IMR-90 (cell line): ENCODE measurements around the gene BTBD2. TPM values are rescaled to one million over a fixed set of nuclear protein-coding genes. Genes with fewer than 3 reads are reported as not detected.

Experiments
- ATAC-seq: fragments of 200-7000 bp; cut with Tn5 transposase; 2 replicates; pipeline ENCODE4 v1.9.1; 2020; ENCODE audit warnings: low read depth, mild to moderate bottlenecking, moderate library complexity
- BruUV-seq: library from RNA; stranded (reverse); fragments of 400-500 nt; replicated peaks from 2 replicates; lab custom pipeline; 2021; lab: Mats Ljungman, UMichigan
- CTCF ChIA-PET: fragments of 300-600 bp; formaldehyde crosslinking; extraction: SDS; loops from one replicate; lab custom pipeline; 2021; ENCODE audit warnings: antibody characterized with exemption; lab: Yijun Ruan, JAX
- POLR2A ChIA-PET: fragments of 300-600 bp; sonication (Branson Sonifier 250); formaldehyde crosslinking; loops from one replicate; lab custom pipeline; 2022; ENCODE audit warnings: antibody characterized with exemption; ENCODE audit not compliant: unreplicated experiment; lab: Charles Lee
- DNase-seq: peaks from one replicate; pipeline ENCODE4 v3.0.0; 2013
- H2AFZ ChIP-seq: replicated peaks from 2 replicates; pipeline ENCODE3; 2013; ENCODE audit warnings: low read length, mild to moderate bottlenecking; ENCODE audit not compliant: poor library complexity
- H2AK5ac ChIP-seq: 2 replicates; pipeline ENCODE4 v1.6.1; 2013; ENCODE audit warnings: low read depth, low read length, inconsistent platforms
- H2AK9ac ChIP-seq: replicated peaks from 2 replicates; pipeline ENCODE3; 2013; ENCODE audit warnings: mild to moderate bottlenecking, low read depth, low read length, moderate library complexity; ENCODE audit not compliant: poor library complexity
- H2BK120ac ChIP-seq: 2 replicates; pipeline ENCODE4 v1.6.1; 2013; ENCODE audit warnings: low read depth, low read length, inconsistent platforms
- H2BK15ac ChIP-seq: 3 replicates; pipeline ENCODE4 v1.6.1; 2013; ENCODE audit warnings: low read depth, low read length, inconsistent platforms
- H2BK20ac ChIP-seq: 2 replicates; pipeline ENCODE4 v1.6.1; 2013; ENCODE audit warnings: low read depth, mild to moderate bottlenecking, inconsistent platforms, low read length, moderate library complexity
- H2BK5ac ChIP-seq: 2 replicates; pipeline ENCODE4 v1.6.1; 2013; ENCODE audit warnings: mild to moderate bottlenecking, low read depth, low read length, inconsistent platforms; ENCODE audit not compliant: poor library complexity, severe bottlenecking
- H3K14ac ChIP-seq: replicated peaks from 2 replicates; pipeline ENCODE4 v1.6.1; 2013; ENCODE audit warnings: low read depth, low read length, inconsistent platforms
- H3K18ac ChIP-seq: 2 replicates; pipeline ENCODE4 v1.6.1; 2013; ENCODE audit warnings: low read depth, low read length, control low read depth
- H3K23ac ChIP-seq: 2 replicates; pipeline ENCODE4 v1.6.1; 2013; ENCODE audit warnings: low read depth, low read length, inconsistent platforms
- H3K27ac ChIP-seq: 2 replicates; pipeline ENCODE4 v1.5.1; 2013; ENCODE audit warnings: mild to moderate bottlenecking, control low read depth, low read length; ENCODE audit not compliant: insufficient read depth
- H3K27me3 ChIP-seq: 2 replicates; pipeline ENCODE4 v1.6.1; 2013; ENCODE audit warnings: low read length; ENCODE audit not compliant: control insufficient read depth, insufficient read depth
- H3K36me3 ChIP-seq: 2 replicates; pipeline ENCODE4 v1.6.1; 2013; ENCODE audit warnings: low read length, mixed read lengths; ENCODE audit not compliant: control insufficient read depth, insufficient read depth
- H3K4ac ChIP-seq: 2 replicates; pipeline ENCODE4 v1.6.1; 2013; ENCODE audit warnings: low read depth, low read length, inconsistent platforms
- H3K4me1 ChIP-seq: 2 replicates; pipeline ENCODE4 v1.6.1; 2013; ENCODE audit warnings: low read length, mixed read lengths; ENCODE audit not compliant: control insufficient read depth, insufficient read depth
- H3K4me2 ChIP-seq: 2 replicates; pipeline ENCODE4 v1.6.1; 2013; ENCODE audit warnings: low read depth, mild to moderate bottlenecking, control low read depth, low read length, moderate library complexity
- H3K4me3 ChIP-seq: 2 replicates; pipeline ENCODE4 v1.5.1; 2013; ENCODE audit warnings: low read depth, mild to moderate bottlenecking, control low read depth, low read length, moderate library complexity; ENCODE audit not compliant: insufficient read depth
- H3K56ac ChIP-seq: 2 replicates; pipeline ENCODE4 v1.6.1; 2013; ENCODE audit warnings: low read length, inconsistent platforms; ENCODE audit not compliant: insufficient read depth; ENCODE audit errors: extremely low read depth
- H3K79me1 ChIP-seq, 2 experiments: 2 replicates each; pipeline ENCODE4 v1.6.1; 2013; ENCODE audit warnings: low read length in 2 of 2, inconsistent platforms in 1 of 2, low read depth in 1 of 2
- H3K9ac ChIP-seq: 2 replicates; pipeline ENCODE4 v1.6.1; 2013; ENCODE audit warnings: low read depth, low read length, control low read depth
- H3K9me1 ChIP-seq: 2 replicates; pipeline ENCODE4 v1.6.1; 2013; ENCODE audit warnings: low read length, inconsistent platforms; ENCODE audit not compliant: insufficient read depth
- H3K9me3 ChIP-seq: 2 replicates; pipeline ENCODE4 v1.6.1; 2013; ENCODE audit warnings: low read length; ENCODE audit not compliant: control insufficient read depth, insufficient read depth
- H4K20me1 ChIP-seq: 2 replicates; pipeline ENCODE4 v1.6.1; 2013; ENCODE audit warnings: low read length, inconsistent platforms; ENCODE audit not compliant: insufficient read depth
- H4K5ac ChIP-seq: 2 replicates; pipeline ENCODE4 v1.6.1; 2013; ENCODE audit warnings: mild to moderate bottlenecking, low read depth, low read length, control low read depth
- H4K8ac ChIP-seq, 2 experiments: 2 replicates each; pipeline ENCODE4 v1.6.1; 2013; ENCODE audit warnings: low read depth in 2 of 2, low read length in 2 of 2, control low read depth in 1 of 2, inconsistent platforms in 1 of 2
- H4K91ac ChIP-seq: 2 replicates; pipeline ENCODE4 v1.6.1; 2013; ENCODE audit warnings: low read depth, low read length, inconsistent platforms; ENCODE audit not compliant: insufficient read depth
- BHLHE40 ChIP-seq: fragments of 150-350 bp; IDR thresholded peaks from 2 replicates; pipeline ENCODE4 v1.6.1; 2016; ENCODE audit warnings: mild to moderate bottlenecking, low read depth, low read length
- CEBPB ChIP-seq: IDR thresholded peaks from 2 replicates; pipeline ENCODE4 v1.6.1; 2012; ENCODE audit warnings: low read depth, low read length, improper control_type of control experiment
- CHD1 ChIP-seq: IDR thresholded peaks from 2 replicates; pipeline ENCODE4 v1.6.1; 2012; ENCODE audit warnings: low read depth, low read length, improper control_type of control experiment
- FOS ChIP-seq: fragments of 150-350 bp; IDR thresholded peaks from 2 replicates; pipeline ENCODE4 v1.6.1; 2016; ENCODE audit warnings: low read depth, low read length
- MAFK ChIP-seq: IDR thresholded peaks from 2 replicates; pipeline ENCODE4 v1.6.1; 2012; ENCODE audit warnings: low read depth, low read length, improper control_type of control experiment
- MAZ ChIP-seq: IDR thresholded peaks from 2 replicates; pipeline ENCODE4 v1.6.1; 2012; ENCODE audit warnings: low read depth, mild to moderate bottlenecking, low read length, improper control_type of control experiment, moderate library complexity, borderline replicate concordance
- MXI1 ChIP-seq: IDR thresholded peaks from 2 replicates; pipeline ENCODE4 v1.6.1; 2012; ENCODE audit warnings: low read depth, mild to moderate bottlenecking, low read length, moderate library complexity, borderline replicate concordance
- NFE2L2 ChIP-seq: fragments of 150-350 bp; IDR thresholded peaks from 2 replicates; pipeline ENCODE4 v1.6.1; 2016; ENCODE audit warnings: low read depth, mild to moderate bottlenecking, low read length
- POLR2A ChIP-seq: IDR thresholded peaks from 2 replicates; pipeline ENCODE4 v1.6.1; 2012; ENCODE audit warnings: mild to moderate bottlenecking, low read depth, low read length
- RAD21 ChIP-seq: IDR thresholded peaks from 2 replicates; pipeline ENCODE4 v1.6.1; 2012; ENCODE audit warnings: low read length, improper control_type of control experiment
- RCOR1 ChIP-seq: IDR thresholded peaks from 2 replicates; pipeline ENCODE4 v1.6.1; 2012; ENCODE audit warnings: mild to moderate bottlenecking, low read length, improper control_type of control experiment; ENCODE audit not compliant: insufficient replicate concordance
- SMC3 ChIP-seq: fragments of 150-350 bp; IDR thresholded peaks from 2 replicates; pipeline ENCODE4 v1.6.1; 2016; ENCODE audit warnings: low read depth, mild to moderate bottlenecking, antibody characterized with exemption, low read length, moderate library complexity
- WGBS, 2 experiments: methylation state at CpG; one replicate each; pipeline versions ENCODE4 v1.1.5 to v1.1.7; 2013; ENCODE audit warnings: missing lambda C conversion rate in 2 of 2; ENCODE audit not compliant: insufficient read length in 1 of 2; ENCODE audit errors: extremely low coverage in 2 of 2; 5-methylcytosine and 5-hydroxymethylcytosine counted together
- dilution Hi-C: fragments of 300-500 bp; cut with HindIII; formaldehyde crosslinking; loops from one replicate; pipeline ENCODE4 v1.14.3; 2018; ENCODE audit warnings: low sequenced_read_pairs; ENCODE audit not compliant: unreplicated experiment
- in situ Hi-C: fragments of 300-500 bp; cut with MboI; formaldehyde crosslinking; loops from 3 replicates; pipeline ENCODE4 v1.14.3; 2019; ENCODE audit warnings: low sequenced_read_pairs, inconsistent platforms, mixed read lengths
- intact Hi-C: fragments of 100-400 bp; cut with micrococcal nuclease; formaldehyde crosslinking; loops from 2 replicates; pipeline ENCODE4 v1.10.0; 2022
- polyA plus RNA-seq, 3 experiments: library from polyadenylated mRNA; depleted of rRNA; stranded (reverse); fragments of >200 nt; gene quantifications; 2 replicates each; pipeline ENCODE4 v1.2.3, GENCODE V29; 2012; ENCODE audit warnings: low replicate concordance in 1 of 3
- total RNA-seq: library from RNA; depleted of rRNA; stranded (reverse); fragments of >200 nt; gene quantifications from 2 replicates; pipeline ENCODE4 v1.2.3, GENCODE V29; 2012
- TF ChIP-seq, protein P1 (sequence below): fragments of 150-350 bp; IDR thresholded peaks from 2 replicates; pipeline ENCODE4 v1.6.1; 2016; ENCODE audit warnings: low read depth, mild to moderate bottlenecking, low read length, moderate library complexity, borderline replicate concordance
- TF ChIP-seq, protein P2 (sequence below): conservative IDR thresholded peaks from 2 replicates; pipeline ENCODE4 v1.5.1; 2012; ENCODE audit warnings: mild to moderate bottlenecking, low read depth, low read length, improper control_type of control experiment
- TF ChIP-seq, protein P3 (sequence below): fragments of 150-350 bp; IDR thresholded peaks from 2 replicates; pipeline ENCODE4 v1.6.1; 2017; ENCODE audit warnings: mild to moderate bottlenecking, antibody characterized with exemption, low read length, low read depth

BTBD2 gene
- total and polyA plus RNA-seq, 2 of the 4 experiments (the other 2 are of a cell fraction) = 24.4 to 65.7 TPM

DNA sequence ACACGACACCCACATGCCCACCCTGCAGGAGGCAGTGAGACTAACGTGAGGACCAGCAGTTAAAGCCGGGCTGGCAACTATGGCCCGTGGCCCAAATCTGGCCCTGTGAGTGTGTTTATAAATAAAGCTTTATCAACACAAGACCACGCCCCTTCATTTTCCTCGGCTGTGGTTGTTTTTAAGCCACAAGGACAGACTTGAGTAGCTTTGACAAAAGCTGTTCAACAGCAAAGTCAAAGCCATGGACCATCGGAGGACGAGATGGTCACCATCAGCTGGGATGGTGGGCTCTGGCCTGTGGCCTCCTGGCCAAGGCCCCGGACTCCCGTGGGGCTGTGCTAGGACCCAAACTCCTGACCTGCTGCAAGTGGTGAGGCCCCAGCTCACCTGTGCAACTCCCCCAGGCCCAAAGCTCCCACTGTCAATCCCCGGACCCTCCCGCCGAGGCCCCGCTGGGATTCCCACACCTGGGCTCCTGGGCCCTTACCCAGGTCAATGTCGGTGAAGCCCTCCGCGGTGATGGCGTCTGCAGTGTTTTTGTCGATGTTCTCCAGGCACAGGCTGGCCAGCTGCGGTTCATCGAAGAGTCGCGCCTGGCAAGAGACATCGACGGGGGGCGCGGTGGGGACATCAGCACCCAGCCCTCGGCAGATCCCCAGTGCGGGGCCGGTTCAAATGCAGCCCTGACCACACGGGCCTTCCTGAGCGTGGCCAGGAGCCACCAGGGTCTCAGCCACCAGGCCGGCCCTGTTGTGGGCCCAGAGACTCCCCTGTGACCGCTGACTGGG lies 25.1 kb downstream of the BTBD2 start:
- Histone ChIP-seq H3K79me1 (0 out of 4 replicates have a peak, but pooled peaks cover 0 to 5% of the 10 kb centered on the region in 2 experiments), H3K14ac (no peak overlapping the region), H2BK5ac (no peak overlapping the region), H3K9ac (no peak overlapping the region), H4K20me1 (peaks cover 5% of the 10 kb centered on the region; the same call in 1 of the 2 replicates), H2AK5ac (no peak overlapping the region), H3K4me3 (no peak overlapping the region), H3K4me1 (no peaks in the 10 kb centered on the region), H4K91ac (no peak overlapping the region), H2AFZ (no peak overlapping the region), H3K18ac (no peak overlapping the region), H3K4me2 (no peak overlapping the region), H2BK120ac (no peak overlapping the region), H3K4ac (no peak overlapping the region), H4K5ac (no peak overlapping the region), H3K23ac (no peak overlapping the region), H3K56ac (no peak overlapping the region), H3K27me3 (no peaks in the 10 kb centered on the region), H4K8ac (no peak overlapping the region), H2AK9ac (no peak overlapping the region), H3K27ac (no peak overlapping the region), H3K9me1 (no peaks in the 10 kb centered on the region), H3K9me3 (no peaks in the 10 kb centered on the region), H2BK15ac (no peak overlapping the region), H3K36me3 (peaks cover 55% of the 10 kb centered on the region), H2BK20ac (no peak overlapping the region)
- ChIA-PET CTCF (interaction anchor here (0.6 kb wide), 1 partner anchor 30 kb away, joined by 3 read pairs; no protein-coding TSS in a partner anchor), POLR2A (no interaction called here)
- intact Hi-C loops = no loop called here
- WGBS, 2 experiments = 97% methylated on average over 22 of the region's 34 CpGs; no CpG with 5 or more reads in 1 of the 2 experiments
- DNase-seq (no peak), ATAC-seq (no peak)
- in situ Hi-C loops = no loop called here
- no TSS peak for BruUV-seq
- dilution Hi-C loops = no loop called here
- no peak for TF ChIP-seq CHD1
- TF ChIP-seq, protein P1, sequence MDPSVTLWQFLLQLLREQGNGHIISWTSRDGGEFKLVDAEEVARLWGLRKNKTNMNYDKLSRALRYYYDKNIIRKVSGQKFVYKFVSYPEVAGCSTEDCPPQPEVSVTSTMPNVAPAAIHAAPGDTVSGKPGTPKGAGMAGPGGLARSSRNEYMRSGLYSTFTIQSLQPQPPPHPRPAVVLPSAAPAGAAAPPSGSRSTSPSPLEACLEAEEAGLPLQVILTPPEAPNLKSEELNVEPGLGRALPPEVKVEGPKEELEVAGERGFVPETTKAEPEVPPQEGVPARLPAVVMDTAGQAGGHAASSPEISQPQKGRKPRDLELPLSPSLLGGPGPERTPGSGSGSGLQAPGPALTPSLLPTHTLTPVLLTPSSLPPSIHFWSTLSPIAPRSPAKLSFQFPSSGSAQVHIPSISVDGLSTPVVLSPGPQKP = no peak
- TF ChIP-seq NFE2L2 = no peak
- TF ChIP-seq, protein P2, sequence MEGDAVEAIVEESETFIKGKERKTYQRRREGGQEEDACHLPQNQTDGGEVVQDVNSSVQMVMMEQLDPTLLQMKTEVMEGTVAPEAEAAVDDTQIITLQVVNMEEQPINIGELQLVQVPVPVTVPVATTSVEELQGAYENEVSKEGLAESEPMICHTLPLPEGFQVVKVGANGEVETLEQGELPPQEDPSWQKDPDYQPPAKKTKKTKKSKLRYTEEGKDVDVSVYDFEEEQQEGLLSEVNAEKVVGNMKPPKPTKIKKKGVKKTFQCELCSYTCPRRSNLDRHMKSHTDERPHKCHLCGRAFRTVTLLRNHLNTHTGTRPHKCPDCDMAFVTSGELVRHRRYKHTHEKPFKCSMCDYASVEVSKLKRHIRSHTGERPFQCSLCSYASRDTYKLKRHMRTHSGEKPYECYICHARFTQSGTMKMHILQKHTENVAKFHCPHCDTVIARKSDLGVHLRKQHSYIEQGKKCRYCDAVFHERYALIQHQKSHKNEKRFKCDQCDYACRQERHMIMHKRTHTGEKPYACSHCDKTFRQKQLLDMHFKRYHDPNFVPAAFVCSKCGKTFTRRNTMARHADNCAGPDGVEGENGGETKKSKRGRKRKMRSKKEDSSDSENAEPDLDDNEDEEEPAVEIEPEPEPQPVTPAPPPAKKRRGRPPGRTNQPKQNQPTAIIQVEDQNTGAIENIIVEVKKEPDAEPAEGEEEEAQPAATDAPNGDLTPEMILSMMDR = no peak
- TF ChIP-seq BHLHE40 = no peak
- TF ChIP-seq, protein P3, sequence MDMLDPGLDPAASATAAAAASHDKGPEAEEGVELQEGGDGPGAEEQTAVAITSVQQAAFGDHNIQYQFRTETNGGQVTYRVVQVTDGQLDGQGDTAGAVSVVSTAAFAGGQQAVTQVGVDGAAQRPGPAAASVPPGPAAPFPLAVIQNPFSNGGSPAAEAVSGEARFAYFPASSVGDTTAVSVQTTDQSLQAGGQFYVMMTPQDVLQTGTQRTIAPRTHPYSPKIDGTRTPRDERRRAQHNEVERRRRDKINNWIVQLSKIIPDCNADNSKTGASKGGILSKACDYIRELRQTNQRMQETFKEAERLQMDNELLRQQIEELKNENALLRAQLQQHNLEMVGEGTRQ = no peak
- TF ChIP-seq RAD21 = no peak
- no peak for TF ChIP-seq MAZ
- no peak for TF ChIP-seq POLR2A
- no peak for TF ChIP-seq MXI1
- TF ChIP-seq MAFK = no peak
- no peak for TF ChIP-seq CEBPB
- TF ChIP-seq RCOR1 = no peak
- no peak for TF ChIP-seq SMC3
- no peak for TF ChIP-seq FOS
